HEK293 (cell line): ENCODE data around the gene CD200.

Experiments
- CTCF ChIP-seq: fragments of 450-650 bp; formaldehyde crosslinking; IDR thresholded peaks from 2 replicates; pipeline ENCODE4 v1.5.1; 2016; ENCODE audit warnings: missing biosample characterization, missing genetic modification characterization
- EGR2 ChIP-seq: fragments of 450-650 bp; formaldehyde crosslinking; IDR thresholded peaks from 2 replicates; pipeline ENCODE4 v1.5.1; 2016; ENCODE audit warnings: low read depth, missing biosample characterization, missing genetic modification characterization
- MYNN ChIP-seq: fragments of 450-650 bp; formaldehyde crosslinking; IDR thresholded peaks from 2 replicates; pipeline ENCODE4 v1.5.1; 2016; ENCODE audit warnings: missing biosample characterization, missing genetic modification characterization, borderline replicate concordance
- PBX3 ChIP-seq: sonication (generic); formaldehyde crosslinking; IDR thresholded peaks from 2 replicates; pipeline ENCODE4 v1.8.1; 2022; ENCODE audit warnings: mild to moderate bottlenecking, moderate library complexity, missing genetic modification reagents
- REST ChIP-seq: fragments of 450-650 bp; formaldehyde crosslinking; IDR thresholded peaks from 2 replicates; pipeline ENCODE4 v1.5.1; 2016; ENCODE audit warnings: missing biosample characterization, missing genetic modification characterization
- ZBTB44 ChIP-seq: fragments of 450-650 bp; IDR thresholded peaks from 2 replicates; pipeline ENCODE4 v1.5.1; 2018; ENCODE audit warnings: missing biosample characterization, mild to moderate bottlenecking, missing genetic modification characterization
- ZNF140 ChIP-seq: fragments of 450-650 bp; formaldehyde crosslinking; IDR thresholded peaks from 2 replicates; pipeline ENCODE4 v1.5.1; 2016; ENCODE audit warnings: missing biosample characterization, missing genetic modification characterization
- ZNF146 ChIP-seq: fragments of 450-650 bp; formaldehyde crosslinking; IDR thresholded peaks from 2 replicates; pipeline ENCODE4 v1.5.1; 2016; ENCODE audit warnings: missing biosample characterization, missing genetic modification characterization
- ZNF510 ChIP-seq: fragments of 450-650 bp; formaldehyde crosslinking; IDR thresholded peaks from 2 replicates; pipeline ENCODE4 v1.5.1; 2018; ENCODE audit warnings: mild to moderate bottlenecking, missing genetic modification characterization, missing biosample characterization; ENCODE audit not compliant: insufficient replicate concordance
- ZNF513 ChIP-seq: fragments of 450-650 bp; IDR thresholded peaks from 2 replicates; pipeline ENCODE4 v1.5.1; 2018; ENCODE audit warnings: missing biosample characterization, missing genetic modification characterization
- ZNF658 ChIP-seq: fragments of 450-650 bp; formaldehyde crosslinking; IDR thresholded peaks from 2 replicates; pipeline ENCODE4; 2016; ENCODE audit warnings: missing biosample characterization, missing genetic modification characterization
- ZNF660 ChIP-seq: fragments of 450-650 bp; IDR thresholded peaks from 2 replicates; pipeline ENCODE4 v1.5.1; 2018; ENCODE audit warnings: missing biosample characterization, mild to moderate bottlenecking, missing genetic modification characterization
- ZNF768 ChIP-seq: fragments of 450-650 bp; formaldehyde crosslinking; IDR thresholded peaks from 2 replicates; pipeline ENCODE4 v1.5.1; 2018; ENCODE audit warnings: missing biosample characterization, mild to moderate bottlenecking, missing genetic modification characterization

- no peak for TF ChIP-seq CTCF (tag by site-specific recombination)
- no peak for TF ChIP-seq ZNF660 (tag by site-specific recombination)
- no peak for TF ChIP-seq PBX3
- no peak for TF ChIP-seq ZBTB44 (tag by site-specific recombination)
- TF ChIP-seq ZNF658 (tag by site-specific recombination), result no peak
- TF ChIP-seq ZNF510, result no peak
- no peak for TF ChIP-seq ZNF146
- TF ChIP-seq ZNF140 (tag by site-specific recombination), result no peak
- TF ChIP-seq MYNN (tag by site-specific recombination), result no peak
- no peak for TF ChIP-seq ZNF513 (tag by site-specific recombination)
- no peak for TF ChIP-seq REST
- no peak for TF ChIP-seq ZNF768 (tag by site-specific recombination)
- no peak for TF ChIP-seq EGR2 (tag by site-specific recombination)
These were observed 16.0 kb downstream of the CD200 start for GRCh38 chr3:112348943-112349342.
